ENCODE results near the gene ZNF169. TPM values are rescaled to one million over a fixed set of nuclear protein-coding genes. Genes with fewer than 3 reads are reported as not detected.

The ZNF169 gene
- total and polyA plus RNA-seq, 2 of the 8 experiments (the other 6 are each of a cell fraction or from before 2014, with no cell fraction given): 7.0 to 9.0 TPM

GRCh38 chr9:94213511-94214124 lies 45.5 kb upstream of the ZNF169 start (continued):
- TF ChIP-seq CHD7 (IDR thresholded peaks at IDR 0.05; ENCODE audit: insufficient replicate concordance, low read length) (no peak), SRF (IDR thresholded peaks at IDR 0.05; ENCODE audit: low read depth, low read length) (no peak), TCF12 (IDR thresholded peaks at IDR 0.05; ENCODE audit: low read depth, low read length) (no peak), E2F6 (IDR thresholded peaks at IDR 0.05) (peak; percentile 95), YY1 (IDR thresholded peaks at IDR 0.05; ENCODE audit: low read depth, low read length) (peak; percentile 5; the same call in 1 of the 2 replicates), CTCF (IDR thresholded peaks at IDR 0.05; ENCODE audit: control extremely low read depth in 1 of 3, insufficient read depth in 1 of 3, low read depth in 1 of 3, low read length in 3 of 3) (peak; percentile 39 to 88 (median 83))
- TF ChIP-seq, protein P1, sequence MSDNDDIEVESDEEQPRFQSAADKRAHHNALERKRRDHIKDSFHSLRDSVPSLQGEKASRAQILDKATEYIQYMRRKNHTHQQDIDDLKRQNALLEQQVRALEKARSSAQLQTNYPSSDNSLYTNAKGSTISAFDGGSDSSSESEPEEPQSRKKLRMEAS (IDR thresholded peaks at IDR 0.05): peak; percentile 78

Data from H1 (cell line).